ENCODE measurements around the gene STAC.
"Not testable (repeated sequence)": the region's sequence is repeated elsewhere in the genome, so short reads cannot be mapped to it uniquely, and the experiment has no call there.

The STAC gene

GRCh38 chr3:36446276-36446675 is 66.0 kb downstream of the STAC start:
- DNase-seq (ENCODE audit: low spot score): no peak
- Histone ChIP-seq H2AK5ac (ENCODE audit: low read depth, low read length) (no peak overlapping the region), H4K8ac (ENCODE audit: low read depth, low read length) (no peak overlapping the region), H3K27me3 (ENCODE audit: control insufficient read depth in 3 of 3, insufficient read depth in 3 of 3, low read depth in 1 of 3, low read length in 3 of 3) (no peaks in the 10 kb centered on the region), H3K4me2 (ENCODE audit: insufficient read depth, low read length, poor library complexity, severe bottlenecking) (no peak overlapping the region), H4K91ac (ENCODE audit: low read depth, low read length, poor library complexity) (no peak overlapping the region), H2BK12ac (ENCODE audit: low read length) (no peak overlapping the region), H3K9ac (ENCODE audit: low read depth, low read length, poor library complexity) (no peak overlapping the region), H2BK15ac (ENCODE audit: low read length) (no peak overlapping the region), H3K18ac (ENCODE audit: low read length) (no peak overlapping the region), H3K36me3 (replicated peaks in 1 of 2; ENCODE audit: control insufficient read depth in 2 of 2, insufficient read depth in 2 of 2, low read length in 2 of 2) (peaks cover 0 to 8% of the 10 kb centered on the region in 2 donors), H2AFZ (ENCODE audit: low read length) (no peak overlapping the region), H2BK5ac (ENCODE audit: low read length) (no peak overlapping the region), H3K4me1 (ENCODE audit: control insufficient read depth in 2 of 2, insufficient read depth in 1 of 2, low read depth in 1 of 2, low read length in 2 of 2) (no peaks in the 10 kb centered on the region), H3K27ac (replicated peaks; ENCODE audit: low read length) (no peak overlapping the region), H3K4ac (ENCODE audit: low read length) (no peak overlapping the region), H3K79me1 (ENCODE audit: low read depth, low read length) (no peaks in the 10 kb centered on the region), H3K14ac (ENCODE audit: low read length) (no peak overlapping the region), H3K23ac (ENCODE audit: low read depth, low read length, poor library complexity) (no peak overlapping the region), H3K4me3 (ENCODE audit: low read length in 2 of 2) (no peak overlapping the region), H2BK120ac (ENCODE audit: low read depth, low read length) (no peak overlapping the region), H3K9me3 (replicated peaks in 1 of 2; ENCODE audit: control insufficient read depth in 2 of 2, insufficient read depth in 1 of 2, low read depth in 1 of 2, low read length in 2 of 2) (no peaks in the 10 kb centered on the region)

GRCh38 chr3:36447061-36447460 is 66.8 kb downstream of the STAC start:
- Histone ChIP-seq H2BK15ac (ENCODE audit: low read length) (no peak overlapping the region), H2BK12ac (ENCODE audit: low read length) (no peak overlapping the region), H3K4me2 (ENCODE audit: insufficient read depth, low read length, poor library complexity, severe bottlenecking) (no peak overlapping the region), H3K18ac (ENCODE audit: low read length) (no peak overlapping the region), H2BK120ac (ENCODE audit: low read depth, low read length) (no peak overlapping the region), H2AFZ (ENCODE audit: low read length) (no peak overlapping the region), H3K4me1 (ENCODE audit: control insufficient read depth in 2 of 2, insufficient read depth in 1 of 2, low read depth in 1 of 2, low read length in 2 of 2) (no peaks in the 10 kb centered on the region), H3K14ac (ENCODE audit: low read length) (no peak overlapping the region), H3K9ac (ENCODE audit: low read depth, low read length, poor library complexity) (no peak overlapping the region), H3K4ac (ENCODE audit: low read length) (no peak overlapping the region), H3K36me3 (replicated peaks in 1 of 2; ENCODE audit: control insufficient read depth in 2 of 2, insufficient read depth in 2 of 2, low read length in 2 of 2) (peaks cover 0 to 8% of the 10 kb centered on the region in 2 donors), H3K27me3 (ENCODE audit: control insufficient read depth in 3 of 3, insufficient read depth in 3 of 3, low read depth in 1 of 3, low read length in 3 of 3) (no peaks in the 10 kb centered on the region), H3K4me3 (ENCODE audit: low read length in 2 of 2) (no peak overlapping the region), H2AK5ac (ENCODE audit: low read depth, low read length) (no peak overlapping the region), H3K23ac (ENCODE audit: low read depth, low read length, poor library complexity) (no peak overlapping the region), H3K27ac (replicated peaks; ENCODE audit: low read length) (no peak overlapping the region), H2BK5ac (ENCODE audit: low read length) (no peak overlapping the region), H3K9me3 (replicated peaks in 1 of 2; ENCODE audit: control insufficient read depth in 2 of 2, insufficient read depth in 1 of 2, low read depth in 1 of 2, low read length in 2 of 2) (no peaks in the 10 kb centered on the region), H3K79me1 (ENCODE audit: low read depth, low read length) (no peaks in the 10 kb centered on the region), H4K8ac (ENCODE audit: low read depth, low read length) (no peak overlapping the region), H4K91ac (ENCODE audit: low read depth, low read length, poor library complexity) (no peak overlapping the region)
- no CpG with 5 or more reads among the region's 2 CpGs for WGBS, 2 donors (ENCODE audit: extremely low coverage in 2 of 2, insufficient read length in 2 of 2, insufficient replicate concordance in 1 of 2)
- no peak for DNase-seq (ENCODE audit: low spot score)

GRCh38 chr3:36451816-36452215 is 71.5 kb downstream of the STAC start:
- no peak overlapping the region for H3K14ac ChIP-seq (ENCODE audit: low read length)
- H4K8ac ChIP-seq (ENCODE audit: low read depth, low read length): no peak overlapping the region
- H3K4me3 ChIP-seq (ENCODE audit: low read length in 2 of 2): no peak overlapping the region
- DNase-seq (ENCODE audit: low spot score): peak; percentile 3
- peaks cover 0 to 3% of the 10 kb centered on the region in 2 donors for H3K36me3 ChIP-seq (replicated peaks in 1 of 2; ENCODE audit: control insufficient read depth in 2 of 2, insufficient read depth in 2 of 2, low read length in 2 of 2)
- H3K79me1 ChIP-seq (ENCODE audit: low read depth, low read length): no peaks in the 10 kb centered on the region
- H3K9me3 ChIP-seq (replicated peaks in 1 of 2; ENCODE audit: control insufficient read depth in 2 of 2, insufficient read depth in 1 of 2, low read depth in 1 of 2, low read length in 2 of 2): no peaks in the 10 kb centered on the region
- no CpG with 5 or more reads among the region's 1 CpG for WGBS, 2 donors (ENCODE audit: extremely low coverage in 2 of 2, insufficient read length in 2 of 2, insufficient replicate concordance in 1 of 2)
- no peak overlapping the region for H3K4me2 ChIP-seq (ENCODE audit: insufficient read depth, low read length, poor library complexity, severe bottlenecking)
- H3K4ac ChIP-seq (ENCODE audit: low read length): no peak overlapping the region
- no peak overlapping the region for H2BK120ac ChIP-seq (ENCODE audit: low read depth, low read length)
- no peak overlapping the region for H4K91ac ChIP-seq (ENCODE audit: low read depth, low read length, poor library complexity)
- H2BK12ac ChIP-seq (ENCODE audit: low read length): no peak overlapping the region
- H3K27ac ChIP-seq (replicated peaks; ENCODE audit: low read length): no peak overlapping the region
- H3K23ac ChIP-seq (ENCODE audit: low read depth, low read length, poor library complexity): no peak overlapping the region
- H2AFZ ChIP-seq (ENCODE audit: low read length): no peak overlapping the region
- H2BK15ac ChIP-seq (ENCODE audit: low read length): no peak overlapping the region
- no peaks in the 10 kb centered on the region for H3K4me1 ChIP-seq (ENCODE audit: control insufficient read depth in 2 of 2, insufficient read depth in 1 of 2, low read depth in 1 of 2, low read length in 2 of 2)
- no peak overlapping the region for H2AK5ac ChIP-seq (ENCODE audit: low read depth, low read length)
- no peak overlapping the region for H3K18ac ChIP-seq (ENCODE audit: low read length)
- H3K27me3 ChIP-seq (ENCODE audit: control insufficient read depth in 3 of 3, insufficient read depth in 3 of 3, low read depth in 1 of 3, low read length in 3 of 3): no peaks in the 10 kb centered on the region
- H2BK5ac ChIP-seq (ENCODE audit: low read length): no peak overlapping the region
- H3K9ac ChIP-seq (ENCODE audit: low read depth, low read length, poor library complexity): no peak overlapping the region

GRCh38 chr3:36453213-36453612 is 72.9 kb downstream of the STAC start:
- not testable (repeated sequence) for H3K4me3 ChIP-seq (ENCODE audit: low read length in 2 of 2); DNase-seq (ENCODE audit: low spot score); H3K27ac ChIP-seq (replicated peaks; ENCODE audit: low read length); H2BK5ac ChIP-seq (ENCODE audit: low read length); H2BK120ac ChIP-seq (ENCODE audit: low read depth, low read length); H2AK5ac ChIP-seq (ENCODE audit: low read depth, low read length); H2AFZ ChIP-seq (ENCODE audit: low read length); H2BK12ac ChIP-seq (ENCODE audit: low read length); H3K4me2 ChIP-seq (ENCODE audit: insufficient read depth, low read length, poor library complexity, severe bottlenecking); H3K4ac ChIP-seq (ENCODE audit: low read length); H4K8ac ChIP-seq (ENCODE audit: low read depth, low read length); H3K27me3 ChIP-seq (ENCODE audit: control insufficient read depth in 3 of 3, insufficient read depth in 3 of 3, low read depth in 1 of 3, low read length in 3 of 3); H3K79me1 ChIP-seq (ENCODE audit: low read depth, low read length); H3K9me3 ChIP-seq (replicated peaks in 1 of 2; ENCODE audit: control insufficient read depth in 2 of 2, insufficient read depth in 1 of 2, low read depth in 1 of 2, low read length in 2 of 2); H3K14ac ChIP-seq (ENCODE audit: low read length); H3K4me1 ChIP-seq (ENCODE audit: control insufficient read depth in 2 of 2, insufficient read depth in 1 of 2, low read depth in 1 of 2, low read length in 2 of 2); H3K36me3 ChIP-seq (replicated peaks in 1 of 2; ENCODE audit: control insufficient read depth in 2 of 2, insufficient read depth in 2 of 2, low read length in 2 of 2); H2BK15ac ChIP-seq (ENCODE audit: low read length); H4K91ac ChIP-seq (ENCODE audit: low read depth, low read length, poor library complexity); H3K9ac ChIP-seq (ENCODE audit: low read depth, low read length, poor library complexity); H3K23ac ChIP-seq (ENCODE audit: low read depth, low read length, poor library complexity); H3K18ac ChIP-seq (ENCODE audit: low read length)
- WGBS, 2 donors (ENCODE audit: extremely low coverage in 2 of 2, insufficient read length in 2 of 2, insufficient replicate concordance in 1 of 2): no CpG with 5 or more reads among the region's 30 CpGs

All from neuronal stem cell (in vitro differentiated cells).